GM19463 (cell line): ENCODE results near the gene LRRC4C.
"Not testable (repeated sequence)": the region's sequence is repeated elsewhere in the genome, so short reads cannot be mapped to it uniquely, and the experiment has no call there.

ENCODE experiments used
- ATAC-seq: cut with Tn5 transposase; IDR thresholded peaks from one replicate; pipeline ENCODE4 v1.9.1; 2021; ENCODE audit warnings: mild to moderate bottlenecking, moderate library complexity; ENCODE audit not compliant: unreplicated experiment

LRRC4C gene

GRCh38 chr11:40537734-40538133 is 921.7 kb downstream of the LRRC4C start:
- no peak for ATAC-seq

- not testable (repeated sequence) for ATAC-seq
Observed at GRCh38 chr11:40522080-40522479, 937.4 kb downstream of the LRRC4C start.

GRCh38 chr11:40517122-40517521 is 942.3 kb downstream of the LRRC4C start:
- no peak for ATAC-seq

GRCh38 chr11:40514124-40514523 is 945.3 kb downstream of the LRRC4C start:
- ATAC-seq = no peak

- ATAC-seq = no peak
Observed at GRCh38 chr11:40513281-40513680, 946.2 kb downstream of the LRRC4C start.

- ATAC-seq = no peak
Observed at GRCh38 chr11:40508303-40508702, 951.1 kb downstream of the LRRC4C start.

GRCh38 chr11:40506226-40506625 is 953.2 kb downstream of the LRRC4C start:
- no peak for ATAC-seq

- no peak for ATAC-seq
Observed at GRCh38 chr11:40491341-40491740, 968.1 kb downstream of the LRRC4C start.

GRCh38 chr11:40467771-40468170 is 991.7 kb downstream of the LRRC4C start:
- no peak for ATAC-seq

- no peak for ATAC-seq
Observed at GRCh38 chr11:40445391-40445790, 1014.1 kb downstream of the LRRC4C start.

GRCh38 chr11:40444151-40444550 is 1015.3 kb downstream of the LRRC4C start:
- ATAC-seq = no peak

- ATAC-seq = no peak
Observed at GRCh38 chr11:40435344-40435743, 1024.1 kb downstream of the LRRC4C start.

GRCh38 chr11:40434926-40435325 is 1024.5 kb downstream of the LRRC4C start:
- no peak for ATAC-seq

GRCh38 chr11:40432358-40432757 is 1027.1 kb downstream of the LRRC4C start:
- ATAC-seq = no peak

GRCh38 chr11:40425168-40425567 is 1034.3 kb downstream of the LRRC4C start:
- ATAC-seq = no peak

GRCh38 chr11:40421208-40421981 is 1038.1 kb downstream of the LRRC4C start:
- no peak for ATAC-seq

GRCh38 chr11:40417627-40418026 is 1041.8 kb downstream of the LRRC4C start:
- no peak for ATAC-seq

GRCh38 chr11:40407355-40407754 is 1052.1 kb downstream of the LRRC4C start:
- no peak for ATAC-seq

GRCh38 chr11:40405614-40406013 is 1053.8 kb downstream of the LRRC4C start:
- no peak for ATAC-seq

- ATAC-seq = no peak
Observed at GRCh38 chr11:40403321-40403720, 1056.1 kb downstream of the LRRC4C start.

GRCh38 chr11:40401132-40401853 is 1058.2 kb downstream of the LRRC4C start:
- ATAC-seq = no peak

- no peak for ATAC-seq
Observed at GRCh38 chr11:40397141-40397540, 1062.3 kb downstream of the LRRC4C start.
